Measurements from ENCODE around the gene OR13H1. TPM values are rescaled to one million over a fixed set of nuclear protein-coding genes. Genes with fewer than 3 reads are reported as not detected.

Gene OR13H1
- total RNA-seq, 4 donors from 2014 or later: not detected

- H3K27ac ChIP-seq: no peak overlapping the region
- no peaks in the 10 kb centered on the region for H3K36me3 ChIP-seq
- H3K27me3 ChIP-seq: no peaks in the 10 kb centered on the region
- H3K4me3 ChIP-seq: no peak overlapping the region
- no peaks in the 10 kb centered on the region for H3K4me1 ChIP-seq
- no peak for ATAC-seq
- TF ChIP-seq POLR2AphosphoS5 (IDR thresholded peaks at IDR 0.05) (no peak), POLR2A (IDR thresholded peaks at IDR 0.05) (no peak), EP300 (IDR thresholded peaks at IDR 0.05) (no peak)
- TF ChIP-seq, protein P1, sequence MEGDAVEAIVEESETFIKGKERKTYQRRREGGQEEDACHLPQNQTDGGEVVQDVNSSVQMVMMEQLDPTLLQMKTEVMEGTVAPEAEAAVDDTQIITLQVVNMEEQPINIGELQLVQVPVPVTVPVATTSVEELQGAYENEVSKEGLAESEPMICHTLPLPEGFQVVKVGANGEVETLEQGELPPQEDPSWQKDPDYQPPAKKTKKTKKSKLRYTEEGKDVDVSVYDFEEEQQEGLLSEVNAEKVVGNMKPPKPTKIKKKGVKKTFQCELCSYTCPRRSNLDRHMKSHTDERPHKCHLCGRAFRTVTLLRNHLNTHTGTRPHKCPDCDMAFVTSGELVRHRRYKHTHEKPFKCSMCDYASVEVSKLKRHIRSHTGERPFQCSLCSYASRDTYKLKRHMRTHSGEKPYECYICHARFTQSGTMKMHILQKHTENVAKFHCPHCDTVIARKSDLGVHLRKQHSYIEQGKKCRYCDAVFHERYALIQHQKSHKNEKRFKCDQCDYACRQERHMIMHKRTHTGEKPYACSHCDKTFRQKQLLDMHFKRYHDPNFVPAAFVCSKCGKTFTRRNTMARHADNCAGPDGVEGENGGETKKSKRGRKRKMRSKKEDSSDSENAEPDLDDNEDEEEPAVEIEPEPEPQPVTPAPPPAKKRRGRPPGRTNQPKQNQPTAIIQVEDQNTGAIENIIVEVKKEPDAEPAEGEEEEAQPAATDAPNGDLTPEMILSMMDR (IDR thresholded peaks at IDR 0.05): no peak
- WGBS, 2 donors (ENCODE audit: low coverage in 1 of 2): 59 to 77% methylated on average over 4 of the region's 4 CpGs
- no peaks in the 10 kb centered on the region for H3K9me3 ChIP-seq
These were observed 14.7 kb downstream of the OR13H1 start for GRCh38 chrX:131558562-131558961.

GRCh38 chrX:131564553-131565229 is 20.8 kb downstream of the OR13H1 start:
- WGBS, 2 donors (ENCODE audit: low coverage in 1 of 2): 78 to 80% methylated on average over 2 of the region's 2 CpGs
- TF ChIP-seq POLR2A (IDR thresholded peaks at IDR 0.05): no peak
- TF ChIP-seq, protein P1 (IDR thresholded peaks at IDR 0.05): no peak
- TF ChIP-seq EP300 (IDR thresholded peaks at IDR 0.05): no peak
- no peak for TF ChIP-seq POLR2AphosphoS5 (IDR thresholded peaks at IDR 0.05)
- H3K27me3 ChIP-seq: no peaks in the 10 kb centered on the region
- no peaks in the 10 kb centered on the region for H3K9me3 ChIP-seq
- H3K4me1 ChIP-seq: no peaks in the 10 kb centered on the region
- H3K27ac ChIP-seq: no peak overlapping the region
- no peak for ATAC-seq
- no peak overlapping the region for H3K4me3 ChIP-seq
- no peaks in the 10 kb centered on the region for H3K36me3 ChIP-seq

GRCh38 chrX:131565909-131566308 is 22.0 kb downstream of the OR13H1 start:
- Histone ChIP-seq H3K9me3 (no peaks in the 10 kb centered on the region), H3K27me3 (no peaks in the 10 kb centered on the region), H3K36me3 (no peaks in the 10 kb centered on the region), H3K4me3 (no peak overlapping the region), H3K4me1 (no peaks in the 10 kb centered on the region), H3K27ac (no peak overlapping the region)
- TF ChIP-seq, protein P1 (IDR thresholded peaks at IDR 0.05): no peak
- TF ChIP-seq POLR2AphosphoS5 (IDR thresholded peaks at IDR 0.05) (no peak), POLR2A (IDR thresholded peaks at IDR 0.05) (no peak), EP300 (IDR thresholded peaks at IDR 0.05) (no peak)
- no peak for ATAC-seq
- WGBS, 2 donors (ENCODE audit: low coverage in 1 of 2): 58 to 74% methylated on average over 2 to 3 of the region's 4 CpGs

DNA sequence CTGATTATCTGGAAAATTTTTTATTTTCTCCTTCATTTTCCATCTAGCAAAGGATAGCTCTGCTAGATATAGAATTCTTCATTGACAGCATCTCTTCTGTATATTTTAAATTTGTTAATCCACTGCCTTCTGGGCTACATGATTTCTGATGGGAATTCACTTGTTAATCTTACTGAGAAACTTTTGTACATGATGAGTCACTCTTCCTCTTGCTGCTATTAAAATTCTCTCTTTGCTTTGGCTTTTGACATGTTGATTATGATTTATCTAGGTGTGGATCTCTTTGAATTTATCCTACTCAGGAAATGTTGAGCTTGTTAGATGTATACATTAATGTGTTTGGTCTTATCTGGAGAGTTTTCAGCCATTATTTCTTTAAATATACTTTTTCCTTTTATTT is 27.5 kb downstream of the OR13H1 start:
- Histone ChIP-seq H3K36me3 (no peaks in the 10 kb centered on the region), H3K27me3 (no peaks in the 10 kb centered on the region), H3K27ac (no peak overlapping the region), H3K4me3 (no peak overlapping the region), H3K9me3 (no peaks in the 10 kb centered on the region), H3K4me1 (no peaks in the 10 kb centered on the region)
- ATAC-seq: no peak
- TF ChIP-seq EP300 (IDR thresholded peaks at IDR 0.05): no peak
- TF ChIP-seq, protein P1 (IDR thresholded peaks at IDR 0.05): no peak
- no peak for TF ChIP-seq POLR2A (IDR thresholded peaks at IDR 0.05)
- TF ChIP-seq POLR2AphosphoS5 (IDR thresholded peaks at IDR 0.05): no peak

- Histone ChIP-seq H3K36me3 (no peaks in the 10 kb centered on the region), H3K27ac (no peak overlapping the region), H3K27me3 (no peaks in the 10 kb centered on the region), H3K4me1 (no peaks in the 10 kb centered on the region), H3K4me3 (no peak overlapping the region), H3K9me3 (no peaks in the 10 kb centered on the region)
- TF ChIP-seq EP300 (IDR thresholded peaks at IDR 0.05) (no peak), POLR2AphosphoS5 (IDR thresholded peaks at IDR 0.05) (no peak), POLR2A (IDR thresholded peaks at IDR 0.05) (no peak)
- TF ChIP-seq, protein P1 (IDR thresholded peaks at IDR 0.05): no peak
- 46 to 56% methylated on average over 3 to 5 of the region's 5 CpGs for WGBS, 2 donors (ENCODE audit: low coverage in 1 of 2)
- ATAC-seq: no peak
These were observed 28.6 kb downstream of the OR13H1 start for GRCh38 chrX:131572372-131573014.
